BLaER1 (cell line): ENCODE data around the gene ASF1B.

Experiments used
- H3K27ac ChIP-seq: shearing (Covaris generic); formaldehyde crosslinking; 2 replicates; pipeline ENCODE4 v1.8.1; 2022
- H3K27me3 ChIP-seq: shearing (Covaris generic); formaldehyde crosslinking; 2 replicates; pipeline ENCODE4 v1.8.1; 2022
- H3K36me3 ChIP-seq: shearing (Covaris generic); formaldehyde crosslinking; 2 replicates; pipeline ENCODE4 v1.8.1; 2022
- H3K4me1 ChIP-seq: shearing (Covaris generic); formaldehyde crosslinking; 2 replicates; pipeline ENCODE4 v1.8.1; 2022
- H3K4me2 ChIP-seq: shearing (Covaris generic); formaldehyde crosslinking; 2 replicates; pipeline ENCODE4 v1.8.1; 2022
- H3K4me3 ChIP-seq: shearing (Covaris generic); formaldehyde crosslinking; 2 replicates; pipeline ENCODE4 v1.8.1; 2022
- H3K9ac ChIP-seq: shearing (Covaris generic); formaldehyde crosslinking; 2 replicates; pipeline ENCODE4 v1.8.1; 2022
- H3K9me3 ChIP-seq: shearing (Covaris generic); formaldehyde crosslinking; 2 replicates; pipeline ENCODE4 v1.8.1; 2022
- H4K20me1 ChIP-seq: shearing (Covaris generic); formaldehyde crosslinking; 2 replicates; pipeline ENCODE4 v1.8.1; 2022
- Cebpa-rat ChIP-seq: shearing (Covaris generic); IDR thresholded peaks from 2 replicates; pipeline ENCODE4 v1.8.1; 2022

Gene ASF1B

GRCh38 chr19:14162871-14163297 lies 26.5 kb upstream of the ASF1B start:
- peaks cover 87% of the 10 kb centered on the region for H3K4me1 ChIP-seq
- H3K27me3 ChIP-seq = no peaks in the 10 kb centered on the region
- no peak overlapping the region for H3K4me3 ChIP-seq
- H3K9ac ChIP-seq = no peak overlapping the region
- H4K20me1 ChIP-seq = peaks cover 27% of the 10 kb centered on the region; the same call in 1 of the 2 replicates
- H3K36me3 ChIP-seq = peaks cover 48% of the 10 kb centered on the region
- no peaks in the 10 kb centered on the region for H3K9me3 ChIP-seq
- peak overlapping the region; percentile 94; the same call in 1 of the 2 replicates for H3K4me2 ChIP-seq
- no peak for TF ChIP-seq Cebpa-rat
- no peak overlapping the region for H3K27ac ChIP-seq

GRCh38 chr19:14161305-14161704 lies 24.9 kb upstream of the ASF1B start:
- TF ChIP-seq Cebpa-rat = no peak
- Histone ChIP-seq H4K20me1 (peaks cover 23% of the 10 kb centered on the region; the same call in 1 of the 2 replicates), H3K9me3 (no peaks in the 10 kb centered on the region), H3K9ac (no peak overlapping the region), H3K4me3 (no peak overlapping the region), H3K4me1 (peaks cover 76% of the 10 kb centered on the region), H3K36me3 (peaks cover 62% of the 10 kb centered on the region), H3K27ac (no peak overlapping the region), H3K4me2 (no peak overlapping the region), H3K27me3 (no peaks in the 10 kb centered on the region)

GRCh38 chr19:14160017-14160703 lies 23.8 kb upstream of the ASF1B start:
- H3K4me2 ChIP-seq = peak overlapping the region; percentile 82
- peaks cover 23% of the 10 kb centered on the region; the same call in 1 of the 2 replicates for H4K20me1 ChIP-seq
- no peak for TF ChIP-seq Cebpa-rat
- H3K9me3 ChIP-seq = no peaks in the 10 kb centered on the region
- H3K27ac ChIP-seq = peak overlapping the region; percentile 64
- H3K4me1 ChIP-seq = peaks cover 65% of the 10 kb centered on the region
- no peak overlapping the region for H3K4me3 ChIP-seq
- peaks cover 72% of the 10 kb centered on the region for H3K36me3 ChIP-seq
- H3K9ac ChIP-seq = 0 out of 2 replicates have a peak overlapping the region, but pooled peaks have one; percentile 67
- H3K27me3 ChIP-seq = no peaks in the 10 kb centered on the region

GRCh38 chr19:14159059-14159458 lies 22.7 kb upstream of the ASF1B start:
- peaks cover 82% of the 10 kb centered on the region for H3K36me3 ChIP-seq
- no peaks in the 10 kb centered on the region for H3K9me3 ChIP-seq

GRCh38 chr19:14158276-14159023 lies 22.1 kb upstream of the ASF1B start:
- Histone ChIP-seq H3K36me3 (peaks cover 86% of the 10 kb centered on the region), H3K27ac (peak overlapping the region; percentile 64), H3K4me2 (peak overlapping the region; percentile 82), H3K9me3 (no peaks in the 10 kb centered on the region), H3K9ac (peak overlapping the region; percentile 67), H3K4me1 (peaks cover 48% of the 10 kb centered on the region), H3K4me3 (no peak overlapping the region), H3K27me3 (no peaks in the 10 kb centered on the region), H4K20me1 (peaks cover 17% of the 10 kb centered on the region; the same call in 1 of the 2 replicates)
- no peak for TF ChIP-seq Cebpa-rat

More at GRCh38 chr19:14159059-14159458, 22.7 kb upstream of the ASF1B start:
- no peak overlapping the region for H3K4me3 ChIP-seq
- peak overlapping the region; percentile 67 for H3K9ac ChIP-seq
- H4K20me1 ChIP-seq = peaks cover 17% of the 10 kb centered on the region; the same call in 1 of the 2 replicates
- H3K27ac ChIP-seq = peak overlapping the region; percentile 64
- H3K4me2 ChIP-seq = peak overlapping the region; percentile 82
- H3K27me3 ChIP-seq = no peaks in the 10 kb centered on the region
- peaks cover 54% of the 10 kb centered on the region for H3K4me1 ChIP-seq
- no peak for TF ChIP-seq Cebpa-rat

- Histone ChIP-seq H3K9me3 (no peaks in the 10 kb centered on the region), H3K4me2 (no peak overlapping the region), H3K36me3 (peaks cover 85% of the 10 kb centered on the region), H4K20me1 (peaks cover 17% of the 10 kb centered on the region; the same call in 1 of the 2 replicates), H3K4me3 (no peak overlapping the region), H3K27me3 (no peaks in the 10 kb centered on the region), H3K9ac (no peak overlapping the region), H3K27ac (no peak overlapping the region), H3K4me1 (peaks cover 43% of the 10 kb centered on the region)
- TF ChIP-seq Cebpa-rat = no peak
Measured at GRCh38 chr19:14156971-14157717, 20.8 kb upstream of the ASF1B start.

- H3K27me3 ChIP-seq = no peaks in the 10 kb centered on the region
- no peak for TF ChIP-seq Cebpa-rat
- no peaks in the 10 kb centered on the region for H3K9me3 ChIP-seq
- peaks cover 87% of the 10 kb centered on the region for H3K36me3 ChIP-seq
- no peak overlapping the region for H3K4me3 ChIP-seq
- H3K9ac ChIP-seq = no peak overlapping the region
- no peak overlapping the region for H3K27ac ChIP-seq
- peaks cover 49% of the 10 kb centered on the region for H3K4me1 ChIP-seq
- H3K4me2 ChIP-seq = no peak overlapping the region
- peaks cover 17% of the 10 kb centered on the region; the same call in 1 of the 2 replicates for H4K20me1 ChIP-seq
Measured at GRCh38 chr19:14156122-14156521, 19.7 kb upstream of the ASF1B start.

- no peak overlapping the region for H3K9ac ChIP-seq
- H3K4me2 ChIP-seq = no peak overlapping the region
- peaks cover 48% of the 10 kb centered on the region for H3K4me1 ChIP-seq
- H4K20me1 ChIP-seq = peaks cover 17% of the 10 kb centered on the region; the same call in 1 of the 2 replicates
- TF ChIP-seq Cebpa-rat = no peak
- no peaks in the 10 kb centered on the region for H3K9me3 ChIP-seq
- H3K4me3 ChIP-seq = no peak overlapping the region
- H3K27me3 ChIP-seq = no peaks in the 10 kb centered on the region
- no peak overlapping the region for H3K27ac ChIP-seq
- H3K36me3 ChIP-seq = peaks cover 82% of the 10 kb centered on the region
Measured at GRCh38 chr19:14155371-14155770, 19.0 kb upstream of the ASF1B start.

- Histone ChIP-seq H3K27ac (no peak overlapping the region), H3K36me3 (peaks cover 57% of the 10 kb centered on the region), H3K9ac (no peak overlapping the region), H4K20me1 (no peaks in the 10 kb centered on the region; the same call in 1 of the 2 replicates), H3K27me3 (no peaks in the 10 kb centered on the region), H3K4me2 (no peak overlapping the region), H3K4me3 (no peak overlapping the region), H3K9me3 (no peaks in the 10 kb centered on the region), H3K4me1 (peaks cover 48% of the 10 kb centered on the region)
- no peak for TF ChIP-seq Cebpa-rat
Measured at GRCh38 chr19:14152713-14153112, 16.3 kb upstream of the ASF1B start.
